Fibroblast of lung (primary cell): ENCODE data around the gene ZNF775.

Experiments used
- EZH2 ChIP-seq: IDR thresholded peaks from 2 replicates; pipeline ENCODE4 v1.5.1; 2012; ENCODE audit warnings: low read length, control low read depth, mild to moderate bottlenecking; ENCODE audit errors: missing control alignments
- TF ChIP-seq, protein P1 (sequence below), 2 donors: IDR thresholded peaks in 1 of 2; conservative IDR thresholded peaks in 1 of 2; 1 replicate in 1 of 2; 2 replicates in 1 of 2; pipeline ENCODE4 v1.5.1; 2011 to 2012; ENCODE audit warnings: low read length in 2 of 2, control low read depth in 1 of 2, inconsistent platforms in 1 of 2, low read depth in 1 of 2, mild to moderate bottlenecking in 1 of 2

DNA sequence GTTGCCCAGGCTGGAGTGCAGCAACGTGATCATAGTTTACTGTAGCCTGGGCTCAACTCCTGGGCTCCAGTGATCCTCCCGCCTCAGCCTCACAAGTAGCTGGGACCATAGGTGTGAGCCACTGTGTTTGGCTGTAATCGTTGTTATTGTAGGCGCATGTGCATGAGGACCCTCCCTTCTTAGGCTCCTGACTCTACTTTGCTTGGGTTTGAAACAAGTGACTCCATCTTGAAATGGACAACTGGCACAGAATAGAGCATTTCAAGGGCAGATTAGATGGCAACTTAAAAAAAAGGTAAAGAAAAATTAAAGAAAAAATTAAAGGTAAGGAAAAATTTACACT is 55.9 kb downstream of the ZNF775 start:
- TF ChIP-seq, protein P1, sequence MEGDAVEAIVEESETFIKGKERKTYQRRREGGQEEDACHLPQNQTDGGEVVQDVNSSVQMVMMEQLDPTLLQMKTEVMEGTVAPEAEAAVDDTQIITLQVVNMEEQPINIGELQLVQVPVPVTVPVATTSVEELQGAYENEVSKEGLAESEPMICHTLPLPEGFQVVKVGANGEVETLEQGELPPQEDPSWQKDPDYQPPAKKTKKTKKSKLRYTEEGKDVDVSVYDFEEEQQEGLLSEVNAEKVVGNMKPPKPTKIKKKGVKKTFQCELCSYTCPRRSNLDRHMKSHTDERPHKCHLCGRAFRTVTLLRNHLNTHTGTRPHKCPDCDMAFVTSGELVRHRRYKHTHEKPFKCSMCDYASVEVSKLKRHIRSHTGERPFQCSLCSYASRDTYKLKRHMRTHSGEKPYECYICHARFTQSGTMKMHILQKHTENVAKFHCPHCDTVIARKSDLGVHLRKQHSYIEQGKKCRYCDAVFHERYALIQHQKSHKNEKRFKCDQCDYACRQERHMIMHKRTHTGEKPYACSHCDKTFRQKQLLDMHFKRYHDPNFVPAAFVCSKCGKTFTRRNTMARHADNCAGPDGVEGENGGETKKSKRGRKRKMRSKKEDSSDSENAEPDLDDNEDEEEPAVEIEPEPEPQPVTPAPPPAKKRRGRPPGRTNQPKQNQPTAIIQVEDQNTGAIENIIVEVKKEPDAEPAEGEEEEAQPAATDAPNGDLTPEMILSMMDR (conservative IDR thresholded peaks at IDR 0.05 in 1 of 2, IDR thresholded peaks at IDR 0.05 in 1 of 2; ENCODE audit: low read depth in 1 of 2, low read length in 2 of 2): no peak
- TF ChIP-seq EZH2: no peak
